ENCODE results near the gene SCAPER. TPM values are rescaled to one million over a fixed set of nuclear protein-coding genes. Genes with fewer than 3 reads are reported as not detected.

Gene SCAPER
- total RNA-seq, 1 experiment from 2014 or later, result 14.7 TPM

- H3K4me2 ChIP-seq (ENCODE audit: low read length), result no peak overlapping the region
- BruUV-seq (replicated peaks), result no TSS peak
- no peaks in the 10 kb centered on the region for H4K20me1 ChIP-seq (ENCODE audit: insufficient read depth)
- no peak overlapping the region for H3K9ac ChIP-seq (ENCODE audit: low read length)
- H3K79me2 ChIP-seq (ENCODE audit: insufficient read depth, low read length), result no peaks in the 10 kb centered on the region
- ATAC-seq (no peak), DNase-seq (ENCODE audit: low read depth, low spot score) (no peak)
- no peak overlapping the region for H2AFZ ChIP-seq (ENCODE audit: low read depth, low read length, poor library complexity, severe bottlenecking)
- H3K9me3 ChIP-seq (ENCODE audit: control insufficient read depth in 1 of 2, insufficient read depth in 1 of 2, low read depth in 1 of 2, low read length in 2 of 2), result no peaks in the 10 kb centered on the region
- no peak overlapping the region for H3K4me3 ChIP-seq (replicated peaks in 1 of 2; ENCODE audit: low read depth in 1 of 2, low read length in 2 of 2)
- H3K4me1 ChIP-seq (ENCODE audit: control insufficient read depth in 1 of 2, insufficient read depth in 2 of 2, low read length in 2 of 2), result no peaks in the 10 kb centered on the region
- H3K36me3 ChIP-seq (ENCODE audit: control insufficient read depth in 1 of 2, insufficient read depth in 2 of 2, low read length in 2 of 2), result no peaks in the 10 kb centered on the region
- RAD21 ChIA-PET (ENCODE audit: low non-redundant PET in 1 of 2, low total read pairs in 2 of 2, uncharacterized antibody in 2 of 2, unreplicated experiment in 2 of 2), result no interaction called here
- no peaks in the 10 kb centered on the region for H3K27me3 ChIP-seq (ENCODE audit: insufficient read depth, low read length)
- no peak overlapping the region for H3K27ac ChIP-seq (ENCODE audit: low read depth, low read length)
- no peaks in the 10 kb centered on the region for H3K9me2 ChIP-seq (ENCODE audit: insufficient read depth)
- TF ChIP-seq CTCF (IDR thresholded peaks at IDR 0.05 in 2 of 3, conservative IDR thresholded peaks at IDR 0.05 in 1 of 3; ENCODE audit: borderline replicate concordance in 1 of 3, insufficient read depth in 1 of 3, low read depth in 2 of 3, low read length in 2 of 3), result no peak
- no peak for TF ChIP-seq EGR1 (IDR thresholded peaks at IDR 0.05; ENCODE audit: low read depth)
- TF ChIP-seq EZH2phosphoT487 (IDR thresholded peaks at IDR 0.05; ENCODE audit: borderline replicate concordance), result no peak
- TF ChIP-seq, protein P1, sequence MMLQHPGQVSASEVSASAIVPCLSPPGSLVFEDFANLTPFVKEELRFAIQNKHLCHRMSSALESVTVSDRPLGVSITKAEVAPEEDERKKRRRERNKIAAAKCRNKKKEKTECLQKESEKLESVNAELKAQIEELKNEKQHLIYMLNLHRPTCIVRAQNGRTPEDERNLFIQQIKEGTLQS (IDR thresholded peaks at IDR 0.05), result no peak
- TF ChIP-seq ZNF274 (IDR thresholded peaks at IDR 0.05; ENCODE audit: low read depth, low read length), result no peak
- TF ChIP-seq POLR2AphosphoS5 (IDR thresholded peaks at IDR 0.05; ENCODE audit: low read depth, low read length), result no peak
- no peak for TF ChIP-seq CBX3 (IDR thresholded peaks at IDR 0.05; ENCODE audit: low read depth)
- TF ChIP-seq, protein P2, sequence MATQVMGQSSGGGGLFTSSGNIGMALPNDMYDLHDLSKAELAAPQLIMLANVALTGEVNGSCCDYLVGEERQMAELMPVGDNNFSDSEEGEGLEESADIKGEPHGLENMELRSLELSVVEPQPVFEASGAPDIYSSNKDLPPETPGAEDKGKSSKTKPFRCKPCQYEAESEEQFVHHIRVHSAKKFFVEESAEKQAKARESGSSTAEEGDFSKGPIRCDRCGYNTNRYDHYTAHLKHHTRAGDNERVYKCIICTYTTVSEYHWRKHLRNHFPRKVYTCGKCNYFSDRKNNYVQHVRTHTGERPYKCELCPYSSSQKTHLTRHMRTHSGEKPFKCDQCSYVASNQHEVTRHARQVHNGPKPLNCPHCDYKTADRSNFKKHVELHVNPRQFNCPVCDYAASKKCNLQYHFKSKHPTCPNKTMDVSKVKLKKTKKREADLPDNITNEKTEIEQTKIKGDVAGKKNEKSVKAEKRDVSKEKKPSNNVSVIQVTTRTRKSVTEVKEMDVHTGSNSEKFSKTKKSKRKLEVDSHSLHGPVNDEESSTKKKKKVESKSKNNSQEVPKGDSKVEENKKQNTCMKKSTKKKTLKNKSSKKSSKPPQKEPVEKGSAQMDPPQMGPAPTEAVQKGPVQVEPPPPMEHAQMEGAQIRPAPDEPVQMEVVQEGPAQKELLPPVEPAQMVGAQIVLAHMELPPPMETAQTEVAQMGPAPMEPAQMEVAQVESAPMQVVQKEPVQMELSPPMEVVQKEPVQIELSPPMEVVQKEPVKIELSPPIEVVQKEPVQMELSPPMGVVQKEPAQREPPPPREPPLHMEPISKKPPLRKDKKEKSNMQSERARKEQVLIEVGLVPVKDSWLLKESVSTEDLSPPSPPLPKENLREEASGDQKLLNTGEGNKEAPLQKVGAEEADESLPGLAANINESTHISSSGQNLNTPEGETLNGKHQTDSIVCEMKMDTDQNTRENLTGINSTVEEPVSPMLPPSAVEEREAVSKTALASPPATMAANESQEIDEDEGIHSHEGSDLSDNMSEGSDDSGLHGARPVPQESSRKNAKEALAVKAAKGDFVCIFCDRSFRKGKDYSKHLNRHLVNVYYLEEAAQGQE (IDR thresholded peaks at IDR 0.05; ENCODE audit: low read depth), result no peak
- TF ChIP-seq POLR2A (IDR thresholded peaks at IDR 0.05; ENCODE audit: borderline replicate concordance, extremely low read depth, insufficient read depth, insufficient read length), result no peak
- no peak for TF ChIP-seq TCF7L2 (IDR thresholded peaks at IDR 0.05; ENCODE audit: borderline replicate concordance, extremely low read depth, insufficient read depth, insufficient read length)
- no peak for TF ChIP-seq SIN3A (IDR thresholded peaks at IDR 0.05; ENCODE audit: low read depth)
- TF ChIP-seq JUND (IDR thresholded peaks at IDR 0.05), result no peak
- no peak for TF ChIP-seq YY1 (IDR thresholded peaks at IDR 0.05; ENCODE audit: extremely low read depth, insufficient replicate concordance, low read depth, low read length)
- TF ChIP-seq EZH2 (IDR thresholded peaks at IDR 0.05), result no peak
- TF ChIP-seq ZBTB33 (IDR thresholded peaks at IDR 0.05; ENCODE audit: extremely low read depth, insufficient replicate concordance, low read length), result no peak
- no peak for TF ChIP-seq FOSL1 (IDR thresholded peaks at IDR 0.05; ENCODE audit: low read depth)
- TF ChIP-seq SP1 (IDR thresholded peaks at IDR 0.05; ENCODE audit: low read depth), result no peak
- TF ChIP-seq MAX (IDR thresholded peaks at IDR 0.05), result no peak
- intact Hi-C loops (cut with micrococcal nuclease), result no loop called here
- CTCF ChIA-PET, result no interaction called here
- POLR2A ChIA-PET, result interaction anchor here (0.6 kb wide), 1 partner anchor 1843 kb away, joined by 4 read pairs; no protein-coding TSS in a partner anchor
Measured at GRCh38 chr15:76861815-76862397, 43.2 kb downstream of the SCAPER start.

Measured in HCT116 (cell line).